ENCODE data around the gene CCDC34. TPM values are rescaled to one million over a fixed set of nuclear protein-coding genes. Genes with fewer than 3 reads are reported as not detected.

CCDC34 gene
- total RNA-seq, 2 donors from 2014 or later, result 1.1 to 1.8 TPM

DNA sequence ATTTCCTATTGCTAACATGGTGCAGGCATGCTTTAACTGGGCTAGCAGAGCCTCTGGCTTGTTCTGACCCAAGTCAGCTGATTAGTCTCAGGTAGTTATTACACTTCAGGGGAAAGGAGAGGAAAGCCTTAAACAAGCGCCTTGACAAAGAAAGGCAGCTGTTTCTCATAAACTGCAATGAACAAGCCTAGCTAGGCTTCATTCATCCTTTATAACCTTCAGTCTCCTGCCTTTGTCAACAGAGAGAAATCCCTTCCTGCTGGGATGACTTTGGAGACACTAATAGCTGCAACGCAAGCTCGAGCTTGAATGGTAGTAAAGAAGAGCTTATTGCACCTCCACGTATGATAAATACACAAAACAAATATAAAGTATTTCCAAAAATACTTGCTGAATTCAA, 68.4 kb downstream of the CCDC34 start:
- no peak overlapping the region for H3K4me3 Mint-ChIP-seq
- H3K4me1 Mint-ChIP-seq, result no peaks in the 10 kb centered on the region
- no peaks in the 10 kb centered on the region for H3K36me3 Mint-ChIP-seq (ENCODE audit: low read depth)
- DNase-seq (no peak), ATAC-seq (no peak)
- H3K27me3 Mint-ChIP-seq, result peaks cover 5% of the 10 kb centered on the region
- H3K9me3 ChIP-seq (ENCODE audit: control insufficient read depth, low read length, poor library complexity, severe bottlenecking), result no peaks in the 10 kb centered on the region
- H3K27ac Mint-ChIP-seq, result no peak overlapping the region

DNA sequence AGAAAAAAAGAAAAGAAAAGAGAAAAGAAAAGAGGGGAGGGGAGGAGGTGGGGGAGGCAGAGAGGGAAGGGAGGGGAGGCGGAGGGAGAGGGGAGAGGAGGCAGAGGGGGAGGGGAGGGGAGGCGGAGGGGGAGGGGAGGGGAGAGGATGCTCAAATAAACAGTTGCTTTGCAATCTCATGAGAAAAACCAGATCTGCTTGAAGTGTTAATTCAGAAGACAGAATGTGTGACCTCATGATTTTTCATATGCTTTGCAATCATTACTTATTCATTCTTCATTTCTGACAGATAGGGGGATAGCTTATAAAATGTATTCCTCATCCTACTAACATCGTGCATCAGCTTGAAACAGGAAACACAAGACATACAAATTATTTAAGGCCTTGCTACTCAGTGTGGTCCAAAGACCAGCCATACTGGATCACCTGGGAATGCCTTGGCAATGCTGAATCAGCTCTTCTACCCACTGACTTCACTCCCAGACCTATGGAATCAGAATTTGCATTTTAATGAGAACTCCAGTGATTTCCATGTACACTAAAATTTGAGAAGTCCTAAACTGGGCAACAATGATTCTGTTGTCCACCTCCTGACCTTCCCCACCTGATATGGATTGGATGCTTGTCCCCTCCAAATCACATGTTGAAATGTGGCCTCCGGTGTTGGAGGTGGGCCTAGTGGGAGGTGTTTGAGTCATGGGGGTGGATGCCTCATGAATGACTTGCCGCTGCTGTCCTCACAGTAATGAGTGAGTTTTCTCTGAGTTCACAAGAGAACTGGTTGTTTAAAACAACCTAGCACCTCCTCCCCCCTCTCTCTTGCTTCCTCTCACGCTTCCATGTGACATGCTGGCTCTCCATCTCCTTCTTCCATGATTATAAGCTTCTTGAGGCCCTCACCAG, 69.2 kb downstream of the CCDC34 start:
- no peaks in the 10 kb centered on the region for H3K36me3 Mint-ChIP-seq (ENCODE audit: low read depth)
- no peaks in the 10 kb centered on the region for H3K4me1 Mint-ChIP-seq
- H3K27ac Mint-ChIP-seq, result no peak overlapping the region
- H3K9me3 ChIP-seq (ENCODE audit: control insufficient read depth, low read length, poor library complexity, severe bottlenecking), result no peaks in the 10 kb centered on the region
- H3K27me3 Mint-ChIP-seq, result peaks cover 5% of the 10 kb centered on the region
- no peak overlapping the region for H3K4me3 Mint-ChIP-seq
- ATAC-seq, result no peak
- no peak for DNase-seq

DNA sequence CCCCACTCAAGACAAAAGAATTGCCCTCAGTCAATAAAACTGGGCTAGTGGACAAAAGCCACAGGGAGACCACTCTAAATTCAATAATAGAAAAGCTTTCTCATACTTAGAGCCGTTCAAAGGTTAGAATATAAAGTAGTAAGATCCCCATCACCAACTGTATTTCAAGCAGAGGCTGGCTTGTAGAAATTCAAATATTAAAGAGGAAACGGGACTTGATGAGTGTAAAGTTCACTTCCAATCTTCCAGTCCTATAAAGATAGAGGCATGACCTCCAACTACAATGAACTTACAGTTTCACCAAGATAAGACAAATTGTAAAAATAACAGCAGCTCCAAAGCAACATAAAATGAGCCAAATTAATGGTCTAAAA, 70.4 kb downstream of the CCDC34 start:
- DNase-seq (no peak), ATAC-seq (no peak)
- H3K4me3 Mint-ChIP-seq, result no peak overlapping the region
- no peaks in the 10 kb centered on the region for H3K27me3 Mint-ChIP-seq
- no peak overlapping the region for H3K27ac Mint-ChIP-seq
- no peaks in the 10 kb centered on the region for H3K4me1 Mint-ChIP-seq
- no peaks in the 10 kb centered on the region for H3K9me3 ChIP-seq (ENCODE audit: control insufficient read depth, low read length, poor library complexity, severe bottlenecking)
- no peaks in the 10 kb centered on the region for H3K36me3 Mint-ChIP-seq (ENCODE audit: low read depth)

DNA sequence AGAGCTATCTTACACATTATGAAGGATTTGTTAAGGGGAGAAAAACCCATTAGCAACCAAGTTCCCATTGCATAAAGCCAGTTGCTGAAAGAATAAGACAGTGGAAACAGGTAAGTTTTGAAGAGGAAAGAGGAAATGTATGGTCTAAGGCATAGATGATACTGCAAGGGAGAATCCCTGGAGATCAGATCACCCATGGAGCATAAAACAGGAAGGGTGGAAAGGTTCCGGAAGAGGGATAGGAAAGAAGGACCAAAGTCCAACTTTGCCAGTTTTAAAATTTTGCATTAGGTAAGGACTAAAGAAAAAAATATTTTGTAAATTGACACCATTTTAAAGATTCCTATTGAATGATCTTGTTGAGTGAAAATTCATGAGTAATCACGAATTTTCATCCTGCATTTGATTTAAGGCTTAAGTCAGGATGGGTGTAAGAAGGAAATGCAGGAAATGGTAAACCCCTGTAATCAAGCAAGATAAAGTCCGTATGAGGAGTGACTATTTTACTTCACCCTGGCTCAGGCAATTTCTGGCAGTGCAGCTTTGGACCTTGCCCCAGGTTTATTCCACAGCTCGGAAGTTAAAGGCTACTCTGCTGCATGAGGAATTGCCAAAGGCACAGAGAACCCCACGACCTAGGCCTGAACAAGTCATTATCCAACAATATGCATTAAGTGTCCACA, 70.9 kb downstream of the CCDC34 start:
- no peaks in the 10 kb centered on the region for H3K9me3 ChIP-seq (ENCODE audit: control insufficient read depth, low read length, poor library complexity, severe bottlenecking)
- DNase-seq, result no peak
- Mint-ChIP-seq H3K4me1 (no peaks in the 10 kb centered on the region), H3K36me3 (ENCODE audit: low read depth) (no peaks in the 10 kb centered on the region), H3K27ac (no peak overlapping the region), H3K27me3 (no peaks in the 10 kb centered on the region), H3K4me3 (no peak overlapping the region)
- ATAC-seq, result no peak

DNA sequence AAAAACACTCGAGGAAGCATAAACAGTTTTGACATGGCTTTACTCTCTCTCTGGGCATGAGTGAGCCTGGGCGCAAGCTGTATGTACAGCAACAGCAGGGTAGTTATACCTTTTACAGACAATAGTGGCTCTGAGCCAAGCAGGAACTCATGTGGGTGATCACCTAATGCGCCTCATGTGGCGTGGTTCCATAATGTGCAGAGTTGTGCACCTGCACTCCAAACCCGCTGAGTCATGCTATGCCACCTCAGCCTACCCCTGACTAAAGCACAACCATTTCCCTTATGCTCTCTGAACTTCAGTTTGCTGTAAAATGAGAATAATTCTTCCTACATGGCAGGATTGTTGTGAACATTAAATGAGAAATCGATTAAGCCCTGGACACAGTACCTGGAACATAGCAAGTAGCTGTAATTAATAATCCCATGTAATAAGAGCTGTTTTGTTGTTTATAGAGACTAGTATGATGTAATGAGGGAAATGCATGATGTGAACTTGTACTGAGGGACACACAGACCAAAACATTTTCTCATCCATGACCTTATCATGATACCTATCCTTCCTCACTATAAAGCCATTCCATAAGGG, 71.6 kb downstream of the CCDC34 start:
- DNase-seq (no peak), ATAC-seq (no peak)
- Mint-ChIP-seq H3K27me3 (no peaks in the 10 kb centered on the region), H3K4me1 (no peaks in the 10 kb centered on the region), H3K4me3 (no peak overlapping the region), H3K27ac (no peak overlapping the region), H3K36me3 (ENCODE audit: low read depth) (no peaks in the 10 kb centered on the region)
- H3K9me3 ChIP-seq (ENCODE audit: control insufficient read depth, low read length, poor library complexity, severe bottlenecking), result no peaks in the 10 kb centered on the region

DNA sequence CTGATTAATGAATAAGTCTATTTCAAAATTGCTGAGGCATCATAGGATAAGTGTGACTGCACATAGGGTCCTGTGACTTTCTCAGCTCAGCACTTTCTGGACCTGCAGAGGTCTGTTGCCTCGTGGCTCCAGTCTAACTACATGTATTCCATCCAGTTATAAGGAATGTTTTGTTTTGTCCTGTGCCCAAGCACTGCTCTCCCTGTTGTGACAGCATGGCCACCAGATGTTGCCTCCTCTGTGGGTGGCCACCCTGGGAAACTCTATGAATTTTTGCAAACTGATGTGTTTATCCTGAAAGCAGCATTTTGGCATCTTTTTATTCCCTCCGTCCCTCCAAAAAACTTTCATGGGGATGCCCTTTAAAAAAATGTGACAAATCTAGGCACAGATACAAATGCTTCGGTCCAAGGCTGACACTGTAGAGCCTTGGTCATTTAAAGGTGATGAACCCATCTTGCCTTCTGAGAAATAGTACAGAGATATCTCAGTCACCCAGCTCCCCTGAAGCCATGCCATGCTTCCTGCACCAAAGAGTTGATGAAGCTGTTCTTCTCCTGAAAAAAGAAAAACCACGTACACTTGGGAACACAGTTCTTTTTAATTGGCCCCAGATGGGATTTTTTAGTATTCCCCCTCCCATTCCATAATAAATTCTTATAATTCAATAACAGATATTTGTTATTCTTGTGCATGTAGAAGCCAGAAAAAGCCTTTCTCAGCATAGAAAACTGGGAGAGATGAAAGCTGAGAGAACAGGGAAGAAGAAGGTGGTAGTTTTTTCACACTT, 72.6 kb downstream of the CCDC34 start:
- H3K9me3 ChIP-seq (ENCODE audit: control insufficient read depth, low read length, poor library complexity, severe bottlenecking), result no peaks in the 10 kb centered on the region
- DNase-seq (no peak), ATAC-seq (no peak)
- H3K27ac Mint-ChIP-seq, result no peak overlapping the region
- H3K27me3 Mint-ChIP-seq, result no peaks in the 10 kb centered on the region
- H3K4me1 Mint-ChIP-seq, result no peaks in the 10 kb centered on the region
- no peaks in the 10 kb centered on the region for H3K36me3 Mint-ChIP-seq (ENCODE audit: low read depth)
- no peak overlapping the region for H3K4me3 Mint-ChIP-seq

Other genes starting within 250 kb of the CCDC34 start
- gene LGR4, start 109.6 kb upstream of the CCDC34 start, total RNA-seq, result under 1 TPM; 0.39 to 0.94 TPM
- 10 to 100 TPM; 20.4 to 20.9 TPM for gene LIN7C, start 143.6 kb upstream of the CCDC34 start, total RNA-seq

All from T-helper 17 cell (primary cell).